ENCODE data around the gene AGBL4.

DNA sequence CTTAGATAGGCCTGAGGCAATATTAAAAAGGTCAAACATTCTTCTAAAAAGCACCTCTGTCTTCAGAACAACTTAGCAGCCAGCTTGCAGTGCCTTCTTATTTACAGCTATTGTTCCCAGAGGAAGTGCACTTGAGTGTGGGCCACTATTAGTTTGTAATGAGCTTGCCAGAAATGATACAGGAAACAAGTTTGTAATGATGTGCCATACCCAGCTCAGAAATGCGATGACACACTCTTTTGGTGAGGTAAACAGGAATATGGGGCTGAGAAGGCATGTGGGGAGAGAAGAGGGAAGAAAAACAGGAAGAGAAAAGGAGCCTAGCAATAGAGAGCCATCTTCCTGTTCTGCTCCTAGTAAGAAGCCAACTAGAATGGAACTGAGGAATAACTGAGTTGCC, 295.4 kb downstream of the AGBL4 start:
- TF ChIP-seq, protein P1, sequence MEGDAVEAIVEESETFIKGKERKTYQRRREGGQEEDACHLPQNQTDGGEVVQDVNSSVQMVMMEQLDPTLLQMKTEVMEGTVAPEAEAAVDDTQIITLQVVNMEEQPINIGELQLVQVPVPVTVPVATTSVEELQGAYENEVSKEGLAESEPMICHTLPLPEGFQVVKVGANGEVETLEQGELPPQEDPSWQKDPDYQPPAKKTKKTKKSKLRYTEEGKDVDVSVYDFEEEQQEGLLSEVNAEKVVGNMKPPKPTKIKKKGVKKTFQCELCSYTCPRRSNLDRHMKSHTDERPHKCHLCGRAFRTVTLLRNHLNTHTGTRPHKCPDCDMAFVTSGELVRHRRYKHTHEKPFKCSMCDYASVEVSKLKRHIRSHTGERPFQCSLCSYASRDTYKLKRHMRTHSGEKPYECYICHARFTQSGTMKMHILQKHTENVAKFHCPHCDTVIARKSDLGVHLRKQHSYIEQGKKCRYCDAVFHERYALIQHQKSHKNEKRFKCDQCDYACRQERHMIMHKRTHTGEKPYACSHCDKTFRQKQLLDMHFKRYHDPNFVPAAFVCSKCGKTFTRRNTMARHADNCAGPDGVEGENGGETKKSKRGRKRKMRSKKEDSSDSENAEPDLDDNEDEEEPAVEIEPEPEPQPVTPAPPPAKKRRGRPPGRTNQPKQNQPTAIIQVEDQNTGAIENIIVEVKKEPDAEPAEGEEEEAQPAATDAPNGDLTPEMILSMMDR (IDR thresholded peaks at IDR 0.05), result no peak
- no peak for TF ChIP-seq POLR2A (IDR thresholded peaks at IDR 0.05)

All from lower leg skin (tissue), 3 donors.